ENCODE measurements around the gene CCNB3.
"Not testable (repeated sequence)": the region's sequence is repeated elsewhere in the genome, so short reads cannot be mapped to it uniquely, and the experiment has no call there.

GRCh38 chrX:50332668-50333067 is 128.1 kb downstream of the CCNB3 start:
- TF ChIP-seq ZHX1 (conservative IDR thresholded peaks at IDR 0.05; ENCODE audit: low read length) = not testable (repeated sequence)
- TF ChIP-seq, protein P1, sequence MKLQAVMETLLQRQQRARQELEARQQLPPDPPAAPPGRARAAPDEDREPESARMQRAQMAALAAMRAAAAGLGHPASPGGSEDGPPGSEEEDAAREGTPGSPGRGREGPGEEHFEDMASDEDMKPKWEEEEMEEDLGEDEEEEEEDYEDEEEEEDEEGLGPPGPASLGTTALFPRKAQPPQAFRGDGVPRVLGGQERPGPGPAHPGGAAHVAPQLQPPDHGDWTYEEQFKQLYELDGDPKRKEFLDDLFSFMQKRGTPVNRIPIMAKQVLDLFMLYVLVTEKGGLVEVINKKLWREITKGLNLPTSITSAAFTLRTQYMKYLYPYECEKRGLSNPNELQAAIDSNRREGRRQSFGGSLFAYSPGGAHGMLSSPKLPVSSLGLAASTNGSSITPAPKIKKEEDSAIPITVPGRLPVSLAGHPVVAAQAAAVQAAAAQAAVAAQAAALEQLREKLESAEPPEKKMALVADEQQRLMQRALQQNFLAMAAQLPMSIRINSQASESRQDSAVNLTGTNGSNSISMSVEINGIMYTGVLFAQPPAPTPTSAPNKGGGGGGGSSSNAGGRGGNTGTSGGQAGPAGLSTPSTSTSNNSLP (IDR thresholded peaks at IDR 0.05; ENCODE audit: borderline replicate concordance, low read depth, low read length) = not testable (repeated sequence)

Data from K562 (cell line).